ENCODE data around the gene PRTFDC1.

- TF ChIP-seq, protein P1, sequence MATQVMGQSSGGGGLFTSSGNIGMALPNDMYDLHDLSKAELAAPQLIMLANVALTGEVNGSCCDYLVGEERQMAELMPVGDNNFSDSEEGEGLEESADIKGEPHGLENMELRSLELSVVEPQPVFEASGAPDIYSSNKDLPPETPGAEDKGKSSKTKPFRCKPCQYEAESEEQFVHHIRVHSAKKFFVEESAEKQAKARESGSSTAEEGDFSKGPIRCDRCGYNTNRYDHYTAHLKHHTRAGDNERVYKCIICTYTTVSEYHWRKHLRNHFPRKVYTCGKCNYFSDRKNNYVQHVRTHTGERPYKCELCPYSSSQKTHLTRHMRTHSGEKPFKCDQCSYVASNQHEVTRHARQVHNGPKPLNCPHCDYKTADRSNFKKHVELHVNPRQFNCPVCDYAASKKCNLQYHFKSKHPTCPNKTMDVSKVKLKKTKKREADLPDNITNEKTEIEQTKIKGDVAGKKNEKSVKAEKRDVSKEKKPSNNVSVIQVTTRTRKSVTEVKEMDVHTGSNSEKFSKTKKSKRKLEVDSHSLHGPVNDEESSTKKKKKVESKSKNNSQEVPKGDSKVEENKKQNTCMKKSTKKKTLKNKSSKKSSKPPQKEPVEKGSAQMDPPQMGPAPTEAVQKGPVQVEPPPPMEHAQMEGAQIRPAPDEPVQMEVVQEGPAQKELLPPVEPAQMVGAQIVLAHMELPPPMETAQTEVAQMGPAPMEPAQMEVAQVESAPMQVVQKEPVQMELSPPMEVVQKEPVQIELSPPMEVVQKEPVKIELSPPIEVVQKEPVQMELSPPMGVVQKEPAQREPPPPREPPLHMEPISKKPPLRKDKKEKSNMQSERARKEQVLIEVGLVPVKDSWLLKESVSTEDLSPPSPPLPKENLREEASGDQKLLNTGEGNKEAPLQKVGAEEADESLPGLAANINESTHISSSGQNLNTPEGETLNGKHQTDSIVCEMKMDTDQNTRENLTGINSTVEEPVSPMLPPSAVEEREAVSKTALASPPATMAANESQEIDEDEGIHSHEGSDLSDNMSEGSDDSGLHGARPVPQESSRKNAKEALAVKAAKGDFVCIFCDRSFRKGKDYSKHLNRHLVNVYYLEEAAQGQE (IDR thresholded peaks at IDR 0.05; ENCODE audit: low read depth), result no peak
- TF ChIP-seq, protein P2, sequence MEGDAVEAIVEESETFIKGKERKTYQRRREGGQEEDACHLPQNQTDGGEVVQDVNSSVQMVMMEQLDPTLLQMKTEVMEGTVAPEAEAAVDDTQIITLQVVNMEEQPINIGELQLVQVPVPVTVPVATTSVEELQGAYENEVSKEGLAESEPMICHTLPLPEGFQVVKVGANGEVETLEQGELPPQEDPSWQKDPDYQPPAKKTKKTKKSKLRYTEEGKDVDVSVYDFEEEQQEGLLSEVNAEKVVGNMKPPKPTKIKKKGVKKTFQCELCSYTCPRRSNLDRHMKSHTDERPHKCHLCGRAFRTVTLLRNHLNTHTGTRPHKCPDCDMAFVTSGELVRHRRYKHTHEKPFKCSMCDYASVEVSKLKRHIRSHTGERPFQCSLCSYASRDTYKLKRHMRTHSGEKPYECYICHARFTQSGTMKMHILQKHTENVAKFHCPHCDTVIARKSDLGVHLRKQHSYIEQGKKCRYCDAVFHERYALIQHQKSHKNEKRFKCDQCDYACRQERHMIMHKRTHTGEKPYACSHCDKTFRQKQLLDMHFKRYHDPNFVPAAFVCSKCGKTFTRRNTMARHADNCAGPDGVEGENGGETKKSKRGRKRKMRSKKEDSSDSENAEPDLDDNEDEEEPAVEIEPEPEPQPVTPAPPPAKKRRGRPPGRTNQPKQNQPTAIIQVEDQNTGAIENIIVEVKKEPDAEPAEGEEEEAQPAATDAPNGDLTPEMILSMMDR (IDR thresholded peaks at IDR 0.05 in 2 of 3, conservative IDR thresholded peaks at IDR 0.05 in 1 of 3; ENCODE audit: borderline replicate concordance in 1 of 3, insufficient read depth in 1 of 3, low read depth in 2 of 3, low read length in 2 of 3), result no peak
- TF ChIP-seq POLR2A (IDR thresholded peaks at IDR 0.05; ENCODE audit: borderline replicate concordance, extremely low read depth, insufficient read depth, insufficient read length), result no peak
- TF ChIP-seq EGR1 (IDR thresholded peaks at IDR 0.05; ENCODE audit: low read depth), result no peak
- no peak for TF ChIP-seq ELF1 (IDR thresholded peaks at IDR 0.05; ENCODE audit: borderline replicate concordance, low read depth)
Measured at GRCh38 chr10:24893127-24893526, 59.3 kb downstream of the PRTFDC1 start.

Measured in HCT116 (cell line).